GM18907 (cell line): Measurements from ENCODE around the gene MDM2.

Source experiments
- ATAC-seq: cut with Tn5 transposase; IDR thresholded peaks from one replicate; pipeline ENCODE4 v1.9.1; 2021; ENCODE audit warnings: mild to moderate bottlenecking, moderate library complexity; ENCODE audit not compliant: unreplicated experiment

MDM2 gene

GRCh38 chr12:68870443-68870842 lies 62.5 kb downstream of the MDM2 start:
- no peak for ATAC-seq

GRCh38 chr12:68871396-68871795 lies 63.4 kb downstream of the MDM2 start:
- no peak for ATAC-seq

GRCh38 chr12:68871921-68872320 lies 63.9 kb downstream of the MDM2 start:
- ATAC-seq = peak; percentile 52

GRCh38 chr12:68873316-68873715 lies 65.3 kb downstream of the MDM2 start:
- ATAC-seq = no peak

GRCh38 chr12:68876461-68876860 lies 68.5 kb downstream of the MDM2 start:
- ATAC-seq = no peak

- no peak for ATAC-seq
Observed at GRCh38 chr12:68877583-68877982, 69.6 kb downstream of the MDM2 start.

- no peak for ATAC-seq
Observed at GRCh38 chr12:68878283-68878682, 70.3 kb downstream of the MDM2 start.

GRCh38 chr12:68878846-68879245 lies 70.9 kb downstream of the MDM2 start:
- no peak for ATAC-seq

- no peak for ATAC-seq
Observed at GRCh38 chr12:68880660-68881325, 72.8 kb downstream of the MDM2 start.

GRCh38 chr12:68882251-68882964 lies 74.4 kb downstream of the MDM2 start:
- no peak for ATAC-seq

GRCh38 chr12:68883151-68883550 lies 75.2 kb downstream of the MDM2 start:
- ATAC-seq = no peak

GRCh38 chr12:68884251-68884650 lies 76.3 kb downstream of the MDM2 start:
- no peak for ATAC-seq

GRCh38 chr12:68885381-68885780 lies 77.4 kb downstream of the MDM2 start:
- no peak for ATAC-seq

GRCh38 chr12:68886636-68887572 lies 78.9 kb downstream of the MDM2 start:
- ATAC-seq = no peak

GRCh38 chr12:68887641-68888040 lies 79.7 kb downstream of the MDM2 start:
- ATAC-seq = no peak

- ATAC-seq = no peak
Observed at GRCh38 chr12:68888243-68888642, 80.3 kb downstream of the MDM2 start.

GRCh38 chr12:68890701-68891113 lies 82.7 kb downstream of the MDM2 start:
- ATAC-seq = no peak

- ATAC-seq = no peak
Observed at GRCh38 chr12:68891141-68891540, 83.2 kb downstream of the MDM2 start.

- ATAC-seq = no peak
Observed at GRCh38 chr12:68893201-68893600, 85.2 kb downstream of the MDM2 start.

GRCh38 chr12:68893741-68894140 lies 85.8 kb downstream of the MDM2 start:
- no peak for ATAC-seq

GRCh38 chr12:68894276-68894855 lies 86.4 kb downstream of the MDM2 start:
- ATAC-seq = no peak
